ENCODE results near the gene ABCC1.

Gene ABCC1

GRCh38 chr16:16047761-16048160 is 98.3 kb downstream of the ABCC1 start:
- DNase-seq (ENCODE audit: low read depth in 2 of 2) = no peak

GRCh38 chr16:16048904-16049582 is 99.6 kb downstream of the ABCC1 start:
- no peak for DNase-seq (ENCODE audit: low read depth in 2 of 2)

GRCh38 chr16:16050106-16050505 is 100.7 kb downstream of the ABCC1 start:
- no peak for DNase-seq (ENCODE audit: low read depth in 2 of 2)

- DNase-seq (ENCODE audit: low read depth in 2 of 2) = no peak
Observed at GRCh38 chr16:16051132-16051531, 101.7 kb downstream of the ABCC1 start.

GRCh38 chr16:16052916-16053315 is 103.5 kb downstream of the ABCC1 start:
- DNase-seq (ENCODE audit: low read depth in 2 of 2) = no peak

GRCh38 chr16:16057102-16057501 is 107.7 kb downstream of the ABCC1 start:
- DNase-seq (ENCODE audit: low read depth in 2 of 2) = no peak

- DNase-seq (ENCODE audit: low read depth in 2 of 2) = no peak
Observed at GRCh38 chr16:16059160-16059559, 109.7 kb downstream of the ABCC1 start.

- DNase-seq (ENCODE audit: low read depth in 2 of 2) = no peak
Observed at GRCh38 chr16:16059895-16060590, 110.6 kb downstream of the ABCC1 start.

- DNase-seq (ENCODE audit: low read depth in 2 of 2) = no peak
Observed at GRCh38 chr16:16062023-16062937, 112.9 kb downstream of the ABCC1 start.

- no peak for DNase-seq (ENCODE audit: low read depth in 2 of 2)
Observed at GRCh38 chr16:16063683-16064082, 114.3 kb downstream of the ABCC1 start.

- DNase-seq (ENCODE audit: low read depth in 2 of 2) = no peak
Observed at GRCh38 chr16:16064874-16065384, 115.5 kb downstream of the ABCC1 start.

- no peak for DNase-seq (ENCODE audit: low read depth in 2 of 2)
Observed at GRCh38 chr16:16067127-16067526, 117.7 kb downstream of the ABCC1 start.

- DNase-seq (ENCODE audit: low read depth in 2 of 2) = no peak
Observed at GRCh38 chr16:16071631-16072244, 122.3 kb downstream of the ABCC1 start.

- DNase-seq (ENCODE audit: low read depth in 2 of 2) = no peak
Observed at GRCh38 chr16:16073001-16073545, 123.7 kb downstream of the ABCC1 start.

GRCh38 chr16:16073891-16074881 is 124.8 kb downstream of the ABCC1 start:
- no peak for DNase-seq (ENCODE audit: low read depth in 2 of 2)

GRCh38 chr16:16075488-16076422 is 126.3 kb downstream of the ABCC1 start:
- DNase-seq (ENCODE audit: low read depth in 2 of 2) = no peak

- DNase-seq (ENCODE audit: low read depth in 2 of 2) = no peak
Observed at GRCh38 chr16:16076423-16076813, 127.0 kb downstream of the ABCC1 start.

GRCh38 chr16:16080465-16081065 is 131.1 kb downstream of the ABCC1 start:
- no peak for DNase-seq (ENCODE audit: low read depth in 2 of 2)

GRCh38 chr16:16081141-16081540 is 131.7 kb downstream of the ABCC1 start:
- no peak for DNase-seq (ENCODE audit: low read depth in 2 of 2)

All from stimulated activated CD8-positive, alpha-beta memory T cell treated with anti-CD3 and anti-CD28 coated beads, Interleukin-15, amount 100 ng/mL, for 4 hours (primary cell).